SK-N-SH (cell line): ENCODE results near the gene IRAK2. TPM values are rescaled to one million over a fixed set of nuclear protein-coding genes. Genes with fewer than 3 reads are reported as not detected.

Source experiments
- CTCF ChIA-PET: fragments of 300-600, 350-600 bp; formaldehyde crosslinking; extraction: SDS; loops from one replicate; lab custom pipeline; 2021; lab: Yijun Ruan, JAX
- POLR2A ChIA-PET: fragments of 350-600 bp; sonication (Branson Sonifier 250); formaldehyde crosslinking; extraction: SDS; loops from one replicate; lab custom pipeline; 2020; ENCODE audit warnings: antibody characterized with exemption, inconsistent platforms; lab: Yijun Ruan, JAX
- DNase-seq: peaks from one replicate; pipeline ENCODE4 v3.0.0; 2012
- H2AFZ ChIP-seq: fragments of 200-600 bp; sonication (generic); 2 replicates; pipeline ENCODE4 v1.8.1; 2016; ENCODE audit warnings: antibody characterized with exemption, mild to moderate bottlenecking, low read depth
- H3F3A ChIP-seq: fragments of 200-600 bp; sonication (generic); replicated peaks from 2 replicates; pipeline ENCODE3; 2016; ENCODE audit warnings: antibody characterized with exemption, mild to moderate bottlenecking; ENCODE audit not compliant: insufficient read depth
- H3K27ac ChIP-seq, 2 experiments: fragments of 200-500 bp in 1 of 2; fragments of 200-600 bp in 1 of 2; sonication (Bioruptor generic) in 1 of 2; sonication (generic), shearing (Covaris generic) in 1 of 2; 2 replicates each; pipeline versions ENCODE4 v1.5.1 to v1.6.1; 2014 to 2016; ENCODE audit warnings: low read depth in 2 of 2, inconsistent platforms in 1 of 2, low read length in 1 of 2, mild to moderate bottlenecking in 1 of 2, mixed read lengths in 1 of 2
- H3K27me3 ChIP-seq: fragments of 200-600 bp; sonication (generic), shearing (Covaris generic); 2 replicates; pipeline ENCODE4 v1.6.1; 2016; ENCODE audit warnings: mixed run types; ENCODE audit not compliant: insufficient read depth
- H3K36me3 ChIP-seq, 2 experiments: fragments of 200-500 bp in 1 of 2; fragments of 200-600 bp in 1 of 2; sonication (Bioruptor generic) in 1 of 2; sonication (generic) in 1 of 2; replicated peaks in 1 of 2; 2 replicates each; pipeline versions ENCODE3 to v1.5.1; 2014 to 2016; ENCODE audit warnings: low read length in 1 of 2, mild to moderate bottlenecking in 1 of 2; ENCODE audit not compliant: insufficient read depth in 2 of 2, control insufficient read depth in 1 of 2
- H3K4me1 ChIP-seq, 2 experiments: fragments of 200-500 bp in 1 of 2; fragments of 200-600 bp in 1 of 2; sonication (Bioruptor generic) in 1 of 2; sonication (generic), shearing (Covaris generic) in 1 of 2; 2 replicates each; pipeline versions ENCODE4 v1.5.1 to v1.6.1; 2014 to 2016; ENCODE audit warnings: low read depth in 1 of 2, low read length in 1 of 2, mixed run types in 1 of 2; ENCODE audit not compliant: insufficient read depth in 2 of 2, control insufficient read depth in 1 of 2
- H3K4me2 ChIP-seq: fragments of 200-600 bp; sonication (generic), shearing (Covaris generic); 2 replicates; pipeline ENCODE4 v1.6.1; 2017; ENCODE audit warnings: mixed run types
- H3K4me3 ChIP-seq, 2 experiments: fragments of 200-500 bp in 1 of 2; fragments of 200-600 bp in 1 of 2; sonication (Bioruptor generic) in 1 of 2; sonication (generic), shearing (Covaris generic) in 1 of 2; 2 replicates each; pipeline versions ENCODE4 v1.5.1 to v1.8.1; 2014 to 2016; ENCODE audit warnings: low read depth in 2 of 2, inconsistent platforms in 1 of 2, low read length in 1 of 2, mild to moderate bottlenecking in 1 of 2, mixed read lengths in 1 of 2, moderate library complexity in 1 of 2
- H3K79me2 ChIP-seq: fragments of 200-600 bp; sonication (generic); 2 replicates; pipeline ENCODE4 v1.8.1; 2017; ENCODE audit warnings: mild to moderate bottlenecking; ENCODE audit not compliant: insufficient read depth
- H3K9ac ChIP-seq: fragments of 200-600 bp; sonication (generic); 2 replicates; pipeline ENCODE4 v1.6.1; 2017; ENCODE audit warnings: mixed run types
- H3K9me2 ChIP-seq: fragments of 200-600 bp; sonication (generic); 2 replicates; pipeline ENCODE4 v1.6.1; 2017; ENCODE audit warnings: mixed run types
- H3K9me3 ChIP-seq: fragments of 200-600 bp; sonication (generic); 2 replicates; pipeline ENCODE4 v1.6.1; 2017; ENCODE audit warnings: mixed run types, mild to moderate bottlenecking, moderate library complexity
- H4K20me1 ChIP-seq: fragments of 200-600 bp; sonication (generic); 2 replicates; pipeline ENCODE4 v1.6.1; 2017; ENCODE audit warnings: mild to moderate bottlenecking, mixed run types; ENCODE audit not compliant: insufficient read depth
- CTCF ChIP-seq: fragments of 200-600 bp; sonication (generic); IDR thresholded peaks from 2 replicates; pipeline ENCODE4 v1.6.1; 2017; ENCODE audit warnings: antibody characterized with exemption, mild to moderate bottlenecking, moderate library complexity
- EP300 ChIP-seq, 2 experiments: IDR thresholded peaks; 2 replicates each; pipeline versions ENCODE4 v1.4.0 to v1.6.1; 2012; ENCODE audit warnings: borderline replicate concordance in 1 of 2, low read depth in 1 of 2, low read length in 1 of 2
- FOSL2 ChIP-seq: IDR thresholded peaks from 2 replicates; pipeline ENCODE4 v1.4.0; 2012; ENCODE audit warnings: low read depth, mild to moderate bottlenecking, moderate library complexity, borderline replicate concordance
- FOXM1 ChIP-seq: IDR thresholded peaks from 2 replicates; pipeline ENCODE4 v1.4.0; 2012; ENCODE audit warnings: low read depth, mild to moderate bottlenecking
- JUND ChIP-seq: IDR thresholded peaks from 2 replicates; pipeline ENCODE4 v1.4.0; 2012
- NFIC ChIP-seq: IDR thresholded peaks from 2 replicates; pipeline ENCODE4 v1.4.0; 2012; ENCODE audit warnings: borderline replicate concordance
- RAD21 ChIP-seq: IDR thresholded peaks from 2 replicates; pipeline ENCODE4 v1.6.1; 2012; ENCODE audit warnings: mild to moderate bottlenecking, low read length
- RXRA ChIP-seq: IDR thresholded peaks from 2 replicates; pipeline ENCODE4 v1.4.0; 2012; ENCODE audit warnings: low read depth, mild to moderate bottlenecking, borderline replicate concordance
- SMC3 ChIP-seq: IDR thresholded peaks from 2 replicates; pipeline ENCODE4 v1.6.1; 2012; ENCODE audit warnings: low read depth, low read length, improper control_type of control experiment
- TEAD4 ChIP-seq: IDR thresholded peaks from 2 replicates; pipeline ENCODE4 v1.4.0; 2012; ENCODE audit warnings: mild to moderate bottlenecking, borderline replicate concordance; ENCODE audit not compliant: insufficient read depth
- WGBS: methylation state at CpG from one replicate; pipeline ENCODE4 v1.1.6; 2017; ENCODE audit warnings: low lambda C conversion rate; 5-methylcytosine and 5-hydroxymethylcytosine counted together
- polyA plus RNA-seq, 3 experiments: library from polyadenylated mRNA; depleted of rRNA; stranded (reverse); fragments of >200 nt; gene quantifications; 2 replicates each; pipeline ENCODE4 v1.2.3, GENCODE V29; 2012
- TF ChIP-seq, protein P1 (sequence below): IDR thresholded peaks from 2 replicates; pipeline ENCODE4 v1.6.1; 2012; ENCODE audit warnings: mild to moderate bottlenecking, low read depth, low read length, moderate library complexity

IRAK2 gene
- polyA plus RNA-seq, 1 of the 3 experiments (the other 2 are of a cell fraction): 7.7 TPM

DNA sequence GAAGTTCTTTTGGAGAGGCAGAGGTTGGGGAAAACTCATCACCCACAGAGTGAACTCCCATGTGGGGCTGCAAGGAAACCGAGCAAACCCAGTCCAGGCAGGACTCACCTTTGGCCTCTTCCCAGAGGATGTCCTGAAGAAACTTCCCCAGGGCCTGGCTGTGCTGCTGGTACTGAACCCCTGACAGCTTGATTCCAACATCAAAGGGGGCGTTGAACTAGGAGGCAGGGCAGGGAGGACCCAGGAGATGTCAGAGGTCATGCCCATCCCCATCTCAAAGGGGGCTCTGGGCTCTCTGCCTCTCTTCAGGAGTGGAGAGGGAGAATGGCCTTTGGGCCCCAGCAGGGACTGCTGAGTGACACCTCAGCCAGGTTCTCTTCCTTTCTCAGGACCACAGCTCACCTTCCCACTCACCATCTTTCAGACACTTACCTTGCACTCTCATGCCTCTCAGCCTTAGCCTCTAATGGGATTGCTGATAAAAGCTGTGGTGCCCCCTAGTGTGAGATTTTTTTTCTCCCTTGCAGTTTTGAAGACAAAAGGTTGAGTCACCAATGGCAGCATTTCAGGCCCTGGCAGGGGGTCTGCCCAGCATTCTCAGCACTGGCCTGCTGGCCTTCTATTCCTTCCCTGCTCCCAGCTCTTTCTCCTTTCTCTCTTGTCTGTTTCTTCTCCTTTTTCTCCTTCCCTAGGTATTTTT is 122.0 kb downstream of the IRAK2 start:
- Histone ChIP-seq H3K4me3 (no peak overlapping the region), H3K9ac (peak overlapping the region; percentile 22; the same call in 1 of the 2 replicates), H2AFZ (no peak overlapping the region), H3K9me3 (no peaks in the 10 kb centered on the region), H3K36me3 (peaks cover 25 to 26% of the 10 kb centered on the region in 2 experiments), H4K20me1 (no peaks in the 10 kb centered on the region), H3F3A (peaks cover 4% of the 10 kb centered on the region), H3K27ac (peak overlapping the region in 1 of 2 experiments; percentile 68; a peak in 2 of 4 replicates), H3K79me2 (no peaks in the 10 kb centered on the region), H3K4me1 (peaks cover 6 to 17% of the 10 kb centered on the region in 2 experiments; a peak in 2 of 4 replicates), H3K27me3 (no peaks in the 10 kb centered on the region), H3K4me2 (no peak overlapping the region), H3K9me2 (no peaks in the 10 kb centered on the region)
- DNase-seq: peak; percentile 76
- TF ChIP-seq SMC3: peak; percentile 44
- TF ChIP-seq JUND: 0 out of 2 replicates have a peak, but pooled peaks have one; percentile 40
- no peak for TF ChIP-seq TEAD4
- peak; percentile 60; the same call in 1 of the 2 replicates for TF ChIP-seq FOSL2
- TF ChIP-seq EP300 (IDR thresholded peaks at IDR 0.05; ENCODE audit: borderline replicate concordance in 1 of 2, low read depth in 1 of 2, low read length in 1 of 2): no peak
- TF ChIP-seq NFIC: 0 out of 2 replicates have a peak, but pooled peaks have one; percentile 16
- peak; percentile 75 for TF ChIP-seq RAD21
- no peak for TF ChIP-seq RXRA
- peak; percentile 77 for TF ChIP-seq CTCF
- TF ChIP-seq FOXM1: no peak
- TF ChIP-seq, protein P1, sequence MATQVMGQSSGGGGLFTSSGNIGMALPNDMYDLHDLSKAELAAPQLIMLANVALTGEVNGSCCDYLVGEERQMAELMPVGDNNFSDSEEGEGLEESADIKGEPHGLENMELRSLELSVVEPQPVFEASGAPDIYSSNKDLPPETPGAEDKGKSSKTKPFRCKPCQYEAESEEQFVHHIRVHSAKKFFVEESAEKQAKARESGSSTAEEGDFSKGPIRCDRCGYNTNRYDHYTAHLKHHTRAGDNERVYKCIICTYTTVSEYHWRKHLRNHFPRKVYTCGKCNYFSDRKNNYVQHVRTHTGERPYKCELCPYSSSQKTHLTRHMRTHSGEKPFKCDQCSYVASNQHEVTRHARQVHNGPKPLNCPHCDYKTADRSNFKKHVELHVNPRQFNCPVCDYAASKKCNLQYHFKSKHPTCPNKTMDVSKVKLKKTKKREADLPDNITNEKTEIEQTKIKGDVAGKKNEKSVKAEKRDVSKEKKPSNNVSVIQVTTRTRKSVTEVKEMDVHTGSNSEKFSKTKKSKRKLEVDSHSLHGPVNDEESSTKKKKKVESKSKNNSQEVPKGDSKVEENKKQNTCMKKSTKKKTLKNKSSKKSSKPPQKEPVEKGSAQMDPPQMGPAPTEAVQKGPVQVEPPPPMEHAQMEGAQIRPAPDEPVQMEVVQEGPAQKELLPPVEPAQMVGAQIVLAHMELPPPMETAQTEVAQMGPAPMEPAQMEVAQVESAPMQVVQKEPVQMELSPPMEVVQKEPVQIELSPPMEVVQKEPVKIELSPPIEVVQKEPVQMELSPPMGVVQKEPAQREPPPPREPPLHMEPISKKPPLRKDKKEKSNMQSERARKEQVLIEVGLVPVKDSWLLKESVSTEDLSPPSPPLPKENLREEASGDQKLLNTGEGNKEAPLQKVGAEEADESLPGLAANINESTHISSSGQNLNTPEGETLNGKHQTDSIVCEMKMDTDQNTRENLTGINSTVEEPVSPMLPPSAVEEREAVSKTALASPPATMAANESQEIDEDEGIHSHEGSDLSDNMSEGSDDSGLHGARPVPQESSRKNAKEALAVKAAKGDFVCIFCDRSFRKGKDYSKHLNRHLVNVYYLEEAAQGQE: no peak
- WGBS: 17% methylated on average over 1 of the region's 2 CpGs
- CTCF ChIA-PET: interaction anchor here (0.8 to 2.5 kb wide), 22 partner anchors 9 to 554 kb away, joined by 3 to 8 read pairs (median 3); no protein-coding TSS in a partner anchor
- POLR2A ChIA-PET: no interaction called here
